HepG2 (cell line): ENCODE data around the gene CERS6. TPM values are rescaled to one million over a fixed set of nuclear protein-coding genes. Genes with fewer than 3 reads are reported as not detected.

ENCODE experiments used
- AGO1 ChIP-seq: fragments of 200-400 bp; formaldehyde crosslinking; IDR thresholded peaks from 2 replicates; pipeline ENCODE4 v1.6.1; 2017; ENCODE audit warnings: mild to moderate bottlenecking, low read depth, low read length, moderate library complexity; ENCODE audit not compliant: poor library complexity, severe bottlenecking
- CC2D1A ChIP-seq: sonication (generic); formaldehyde crosslinking; IDR thresholded peaks from 2 replicates; pipeline ENCODE4 v1.8.1; 2023; ENCODE audit warnings: mild to moderate bottlenecking, missing genetic modification reagents
- EHMT2 ChIP-seq: fragments of 200-600 bp; sonication (generic); IDR thresholded peaks from 2 replicates; pipeline ENCODE4 v1.7.0; 2017; ENCODE audit warnings: antibody characterized with exemption, low read depth, low read length, borderline replicate concordance
- ETV6 ChIP-seq: sonication (generic); formaldehyde crosslinking; conservative IDR thresholded peaks from 2 replicates; pipeline ENCODE4 v1.4.0; 2020; ENCODE audit warnings: missing genetic modification reagents
- FOXJ3 ChIP-seq: sonication (generic); formaldehyde crosslinking; IDR thresholded peaks from 2 replicates; pipeline ENCODE4 v1.4.0; 2020; ENCODE audit warnings: missing genetic modification reagents, mild to moderate bottlenecking, borderline replicate concordance
- GPN1 ChIP-seq: sonication (generic); formaldehyde crosslinking; IDR thresholded peaks from 2 replicates; pipeline ENCODE4 v1.5.1; 2020; ENCODE audit warnings: missing genetic modification reagents, borderline replicate concordance
- KDM5A ChIP-seq: fragments of 200-600 bp; sonication (generic); IDR thresholded peaks from 2 replicates; pipeline ENCODE4 v1.7.0; 2018; ENCODE audit warnings: antibody characterized with exemption, mild to moderate bottlenecking, low read length, borderline replicate concordance
- KLF9 ChIP-seq: IDR thresholded peaks from 2 replicates; pipeline ENCODE4 v1.6.1; 2016; ENCODE audit warnings: low read depth
- MED13 ChIP-seq: sonication (generic); formaldehyde crosslinking; IDR thresholded peaks from 2 replicates; pipeline ENCODE4 v1.5.0; 2020; ENCODE audit warnings: missing genetic modification reagents
- MEF2D ChIP-seq: sonication (generic); formaldehyde crosslinking; IDR thresholded peaks from 2 replicates; pipeline ENCODE4 v1.5.1; 2020; ENCODE audit warnings: mild to moderate bottlenecking, missing genetic modification reagents
- MTF2 ChIP-seq: sonication (generic); formaldehyde crosslinking; IDR thresholded peaks from 2 replicates; pipeline ENCODE4 v1.5.0; 2020; ENCODE audit warnings: missing genetic modification reagents, borderline replicate concordance
- NFIB ChIP-seq: sonication (generic); formaldehyde crosslinking; IDR thresholded peaks from 2 replicates; pipeline ENCODE4 v1.9.0; 2021; ENCODE audit warnings: missing genetic modification reagents, mild to moderate bottlenecking, borderline replicate concordance
- REL ChIP-seq: sonication (generic); formaldehyde crosslinking; conservative IDR thresholded peaks from 2 replicates; pipeline ENCODE4 v1.8.0; 2022; ENCODE audit warnings: mild to moderate bottlenecking, missing genetic modification reagents, moderate library complexity
- RNF2 ChIP-seq: fragments of 450-650 bp; conservative IDR thresholded peaks from 2 replicates; pipeline ENCODE4 v1.6.1; 2016; ENCODE audit warnings: low read depth
- SP140L ChIP-seq: sonication (generic); formaldehyde crosslinking; IDR thresholded peaks from 2 replicates; pipeline ENCODE4 v1.4.0; 2020; ENCODE audit warnings: missing genetic modification reagents, borderline replicate concordance
- SP2 ChIP-seq: sonication (generic); formaldehyde crosslinking; IDR thresholded peaks from 2 replicates; pipeline ENCODE4 v1.5.1; 2020; ENCODE audit warnings: mild to moderate bottlenecking, missing genetic modification reagents
- SRY ChIP-seq: sonication (generic); formaldehyde crosslinking; IDR thresholded peaks from 2 replicates; pipeline ENCODE4 v1.8.0; 2022; ENCODE audit warnings: mild to moderate bottlenecking, missing genetic modification reagents
- STAG1 ChIP-seq: sonication (generic); formaldehyde crosslinking; IDR thresholded peaks from 2 replicates; pipeline ENCODE4 v1.4.0; 2020; ENCODE audit warnings: missing genetic modification reagents
- ZBTB38 ChIP-seq: sonication (generic); formaldehyde crosslinking; IDR thresholded peaks from 2 replicates; pipeline ENCODE4 v1.5.1; 2020; ENCODE audit warnings: mild to moderate bottlenecking, missing genetic modification reagents
- ZIK1 ChIP-seq: sonication (generic); formaldehyde crosslinking; IDR thresholded peaks from 2 replicates; pipeline ENCODE4 v1.5.0; 2020; ENCODE audit warnings: mild to moderate bottlenecking, low read depth, missing genetic modification reagents, borderline replicate concordance
- ZNF235 ChIP-seq: sonication (generic); formaldehyde crosslinking; IDR thresholded peaks from 2 replicates; pipeline ENCODE4 v1.8.1; 2023; ENCODE audit warnings: mild to moderate bottlenecking, missing genetic modification reagents, borderline replicate concordance
- ZNF292 ChIP-seq: sonication (generic); formaldehyde crosslinking; IDR thresholded peaks from 2 replicates; pipeline ENCODE4 v1.8.1; 2022; ENCODE audit warnings: mild to moderate bottlenecking, low read depth, missing genetic modification reagents, borderline replicate concordance
- ZNF354B ChIP-seq: sonication (generic); formaldehyde crosslinking; IDR thresholded peaks from 2 replicates; pipeline ENCODE4 v1.8.0; 2022; ENCODE audit warnings: mild to moderate bottlenecking, missing genetic modification reagents
- ZNF577 ChIP-seq: sonication (generic); formaldehyde crosslinking; IDR thresholded peaks from 2 replicates; pipeline ENCODE4 v1.4.0; 2020; ENCODE audit warnings: mild to moderate bottlenecking, low read depth, missing genetic modification reagents, borderline replicate concordance
- ZNF747 ChIP-seq: sonication (generic); formaldehyde crosslinking; IDR thresholded peaks from 2 replicates; pipeline ENCODE4 v1.8.1; 2023; ENCODE audit warnings: missing genetic modification reagents, mild to moderate bottlenecking, borderline replicate concordance
- ZNF841 ChIP-seq: sonication (generic); formaldehyde crosslinking; IDR thresholded peaks from 2 replicates; pipeline ENCODE4 v1.8.1; 2023; ENCODE audit warnings: missing genetic modification reagents, borderline replicate concordance
- polyA plus RNA-seq, 8 experiments: library from polyadenylated mRNA; depleted of rRNA in 3 of 8; stranded (reverse) in 7 of 8; unstranded in 1 of 8; fragments of >200 nt; fragmentation: Illumina TruSeq in 4 of 8; extraction: Trizol in 4 of 8; gene quantifications; 2 replicates each; pipeline versions ENCODE4 v1.2.1 to v1.2.3, GENCODE V29; 2011 to 2016; ENCODE audit warnings: low read depth in 4 of 8, missing spikeins in 1 of 8, mixed read lengths in 1 of 8; ENCODE audit not compliant: insufficient read depth in 1 of 8
- total RNA-seq, 5 experiments: library from RNA; depleted of rRNA; stranded (reverse); fragments of >200 nt; fragmentation: Illumina TruSeq; extraction: Trizol; gene quantifications; 2 replicates each; pipeline ENCODE4 v1.2.3, GENCODE V29; 2016; ENCODE audit warnings: low read depth in 1 of 5
- TF ChIP-seq, protein P1 (sequence below): IDR thresholded peaks from 2 replicates; pipeline ENCODE4 v1.6.1; 2016; ENCODE audit warnings: low read depth, missing genetic modification reagents, missing compliant biosample characterization
- TF ChIP-seq, protein P2 (sequence below): sonication (generic); formaldehyde crosslinking; IDR thresholded peaks from 2 replicates; pipeline ENCODE4 v1.5.0; 2020; ENCODE audit warnings: missing genetic modification reagents

Gene CERS6
- total and polyA plus RNA-seq, 2 of the 13 experiments (the other 11 are each of a cell fraction or from before 2014, with no cell fraction given) = 10.1 to 20.3 TPM

DNA sequence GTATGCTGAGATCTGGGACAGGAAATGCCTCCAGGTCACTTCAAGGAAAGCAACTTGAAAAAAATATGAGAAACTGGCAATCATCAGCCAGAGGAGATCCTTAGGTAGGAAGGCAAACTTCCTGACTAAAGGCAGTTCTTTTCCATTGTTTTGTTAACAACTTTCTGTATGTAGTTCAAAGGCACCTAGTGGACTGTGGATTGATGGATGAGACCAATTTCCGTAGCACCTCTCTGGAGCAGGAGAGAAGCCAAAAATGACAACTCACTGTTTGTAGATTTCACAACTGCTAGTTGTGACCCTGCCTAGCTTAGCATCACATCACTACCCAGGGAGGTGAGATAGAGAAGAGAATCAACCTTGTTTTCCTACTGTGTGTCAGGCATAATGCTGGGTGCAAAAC, 324.6 kb downstream of the CERS6 start (continued):
- TF ChIP-seq, protein P1, sequence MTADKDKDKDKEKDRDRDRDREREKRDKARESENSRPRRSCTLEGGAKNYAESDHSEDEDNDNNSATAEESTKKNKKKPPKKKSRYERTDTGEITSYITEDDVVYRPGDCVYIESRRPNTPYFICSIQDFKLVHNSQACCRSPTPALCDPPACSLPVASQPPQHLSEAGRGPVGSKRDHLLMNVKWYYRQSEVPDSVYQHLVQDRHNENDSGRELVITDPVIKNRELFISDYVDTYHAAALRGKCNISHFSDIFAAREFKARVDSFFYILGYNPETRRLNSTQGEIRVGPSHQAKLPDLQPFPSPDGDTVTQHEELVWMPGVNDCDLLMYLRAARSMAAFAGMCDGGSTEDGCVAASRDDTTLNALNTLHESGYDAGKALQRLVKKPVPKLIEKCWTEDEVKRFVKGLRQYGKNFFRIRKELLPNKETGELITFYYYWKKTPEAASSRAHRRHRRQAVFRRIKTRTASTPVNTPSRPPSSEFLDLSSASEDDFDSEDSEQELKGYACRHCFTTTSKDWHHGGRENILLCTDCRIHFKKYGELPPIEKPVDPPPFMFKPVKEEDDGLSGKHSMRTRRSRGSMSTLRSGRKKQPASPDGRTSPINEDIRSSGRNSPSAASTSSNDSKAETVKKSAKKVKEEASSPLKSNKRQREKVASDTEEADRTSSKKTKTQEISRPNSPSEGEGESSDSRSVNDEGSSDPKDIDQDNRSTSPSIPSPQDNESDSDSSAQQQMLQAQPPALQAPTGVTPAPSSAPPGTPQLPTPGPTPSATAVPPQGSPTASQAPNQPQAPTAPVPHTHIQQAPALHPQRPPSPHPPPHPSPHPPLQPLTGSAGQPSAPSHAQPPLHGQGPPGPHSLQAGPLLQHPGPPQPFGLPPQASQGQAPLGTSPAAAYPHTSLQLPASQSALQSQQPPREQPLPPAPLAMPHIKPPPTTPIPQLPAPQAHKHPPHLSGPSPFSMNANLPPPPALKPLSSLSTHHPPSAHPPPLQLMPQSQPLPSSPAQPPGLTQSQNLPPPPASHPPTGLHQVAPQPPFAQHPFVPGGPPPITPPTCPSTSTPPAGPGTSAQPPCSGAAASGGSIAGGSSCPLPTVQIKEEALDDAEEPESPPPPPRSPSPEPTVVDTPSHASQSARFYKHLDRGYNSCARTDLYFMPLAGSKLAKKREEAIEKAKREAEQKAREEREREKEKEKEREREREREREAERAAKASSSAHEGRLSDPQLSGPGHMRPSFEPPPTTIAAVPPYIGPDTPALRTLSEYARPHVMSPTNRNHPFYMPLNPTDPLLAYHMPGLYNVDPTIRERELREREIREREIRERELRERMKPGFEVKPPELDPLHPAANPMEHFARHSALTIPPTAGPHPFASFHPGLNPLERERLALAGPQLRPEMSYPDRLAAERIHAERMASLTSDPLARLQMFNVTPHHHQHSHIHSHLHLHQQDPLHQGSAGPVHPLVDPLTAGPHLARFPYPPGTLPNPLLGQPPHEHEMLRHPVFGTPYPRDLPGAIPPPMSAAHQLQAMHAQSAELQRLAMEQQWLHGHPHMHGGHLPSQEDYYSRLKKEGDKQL (CRISPR knock-in tag) = no peak
- no peak for TF ChIP-seq SRY (CRISPR knock-in tag)
- no peak for TF ChIP-seq ZIK1 (CRISPR knock-in tag)
- no peak for TF ChIP-seq ZNF235 (CRISPR knock-in tag)
- no peak for TF ChIP-seq RNF2
- no peak for TF ChIP-seq REL (CRISPR knock-in tag)
- TF ChIP-seq MTF2 (CRISPR knock-in tag) = no peak
- peak; percentile 40; the same call in 1 of the 2 replicates for TF ChIP-seq ZNF292 (CRISPR knock-in tag)
- TF ChIP-seq FOXJ3 (CRISPR knock-in tag) = 0 out of 2 replicates have a peak, but pooled peaks have one; percentile 29
- TF ChIP-seq, protein P2, sequence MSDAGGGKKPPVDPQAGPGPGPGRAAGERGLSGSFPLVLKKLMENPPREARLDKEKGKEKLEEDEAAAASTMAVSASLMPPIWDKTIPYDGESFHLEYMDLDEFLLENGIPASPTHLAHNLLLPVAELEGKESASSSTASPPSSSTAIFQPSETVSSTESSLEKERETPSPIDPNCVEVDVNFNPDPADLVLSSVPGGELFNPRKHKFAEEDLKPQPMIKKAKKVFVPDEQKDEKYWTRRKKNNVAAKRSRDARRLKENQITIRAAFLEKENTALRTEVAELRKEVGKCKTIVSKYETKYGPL (CRISPR knock-in tag) = no peak
- TF ChIP-seq KLF9 (CRISPR knock-in tag) = no peak
- TF ChIP-seq ZBTB38 = no peak
- TF ChIP-seq ZNF747 = no peak
- no peak for TF ChIP-seq KDM5A
- no peak for TF ChIP-seq CC2D1A (CRISPR knock-in tag)
- no peak for TF ChIP-seq ZNF354B
- TF ChIP-seq STAG1 (CRISPR knock-in tag) = no peak
- TF ChIP-seq NFIB (CRISPR knock-in tag) = no peak
- TF ChIP-seq SP2 (CRISPR knock-in tag) = no peak
- no peak for TF ChIP-seq AGO1
- no peak for TF ChIP-seq EHMT2
- no peak for TF ChIP-seq ZNF841
- TF ChIP-seq SP140L (CRISPR knock-in tag) = no peak
- no peak for TF ChIP-seq GPN1 (CRISPR knock-in tag)
- TF ChIP-seq ZNF577 (CRISPR knock-in tag) = no peak
- no peak for TF ChIP-seq MED13 (CRISPR knock-in tag)
- no peak for TF ChIP-seq MEF2D (CRISPR knock-in tag)
- TF ChIP-seq ETV6 = no peak
